GM12892 (cell line): Measurements from ENCODE around the gene DENND2D.
A peak's percentile ranks its signal among the peaks of the same experiment; 100 is the strongest.

Source experiments
- DNase-seq: peaks from one replicate; pipeline ENCODE4 v3.0.0; 2011; ENCODE audit not compliant: insufficient read length
- FAIRE-seq: peaks from 2 replicates; lab custom pipeline; 2011; peaks lifted over from hg19 to GRCh38; lab: Jason Lieb, UNC
- POLR2A ChIP-seq: IDR thresholded peaks from 2 replicates; pipeline ENCODE4 v1.6.1; 2011; ENCODE audit warnings: low read depth, low read length, control low read depth
- POLR2AphosphoS5 ChIP-seq: IDR thresholded peaks from 2 replicates; pipeline ENCODE4 v1.6.1; 2011; ENCODE audit warnings: low read depth, low read length, control low read depth
- TAF1 ChIP-seq: IDR thresholded peaks from 2 replicates; pipeline ENCODE4 v1.6.1; 2011; ENCODE audit warnings: low read depth, mild to moderate bottlenecking, control low read depth, low read length, borderline replicate concordance

Gene DENND2D

GRCh38 chr1:111183308-111184069 is 17.0 kb downstream of the DENND2D start:
- TF ChIP-seq POLR2AphosphoS5 (no peak), POLR2A (no peak), TAF1 (no peak)
- DNase-seq (no peak), FAIRE-seq (peak; percentile 36)

GRCh38 chr1:111182052-111182451 is 18.4 kb downstream of the DENND2D start:
- DNase-seq = no peak
- FAIRE-seq = peak; percentile 21
- TF ChIP-seq TAF1 (no peak), POLR2AphosphoS5 (no peak), POLR2A (no peak)

GRCh38 chr1:111179968-111180533 is 20.4 kb downstream of the DENND2D start:
- no peak for DNase-seq
- TF ChIP-seq POLR2AphosphoS5 (no peak), POLR2A (no peak), TAF1 (no peak)
- FAIRE-seq = no peak

- no peak for DNase-seq
- no peak for FAIRE-seq
- TF ChIP-seq POLR2A (no peak), TAF1 (no peak)
These were observed 23.8 kb downstream of the DENND2D start for GRCh38 chr1:111176678-111177077.

GRCh38 chr1:111175349-111175748 is 25.1 kb downstream of the DENND2D start:
- TF ChIP-seq TAF1 (no peak), POLR2AphosphoS5 (no peak)
- DNase-seq (no peak), FAIRE-seq (no peak)

GRCh38 chr1:111174070-111174469 is 26.4 kb downstream of the DENND2D start:
- DNase-seq = no peak
- TF ChIP-seq POLR2A (no peak), POLR2AphosphoS5 (no peak), TAF1 (no peak)
- peak; percentile 5 for FAIRE-seq

GRCh38 chr1:111172463-111172862 is 28.0 kb downstream of the DENND2D start:
- TF ChIP-seq POLR2AphosphoS5 (no peak), POLR2A (no peak), TAF1 (no peak)
- no peak for FAIRE-seq
- DNase-seq = no peak

- peak; percentile 46 for FAIRE-seq
- no peak for TF ChIP-seq POLR2AphosphoS5
- TF ChIP-seq POLR2A = no peak
- TF ChIP-seq TAF1 = no peak
- no peak for DNase-seq
These were observed 36.3 kb downstream of the DENND2D start for GRCh38 chr1:111164151-111164550.

- FAIRE-seq = no peak
- no peak for DNase-seq
- no peak for TF ChIP-seq TAF1
- TF ChIP-seq POLR2AphosphoS5 = no peak
- no peak for TF ChIP-seq POLR2A
These were observed 37.1 kb downstream of the DENND2D start for GRCh38 chr1:111163363-111163762.

- FAIRE-seq (no peak), DNase-seq (no peak)
- no peak for TF ChIP-seq TAF1
- no peak for TF ChIP-seq POLR2A
- TF ChIP-seq POLR2AphosphoS5 = no peak
These were observed 38.0 kb downstream of the DENND2D start for GRCh38 chr1:111162488-111162880.

- FAIRE-seq (peak; percentile 21), DNase-seq (no peak)
- no peak for TF ChIP-seq POLR2A
- TF ChIP-seq TAF1 = no peak
- no peak for TF ChIP-seq POLR2AphosphoS5
These were observed 38.5 kb downstream of the DENND2D start for GRCh38 chr1:111161843-111162487.

GRCh38 chr1:111157431-111157830 is 43.0 kb downstream of the DENND2D start:
- no peak for TF ChIP-seq TAF1
- TF ChIP-seq POLR2AphosphoS5 = no peak
- TF ChIP-seq POLR2A = no peak
- no peak for DNase-seq

More at GRCh38 chr1:111157431-111157830, 43.0 kb downstream of the DENND2D start:
- no peak for FAIRE-seq
